NB4 (cell line): Measurements from ENCODE around the gene UGT1A7.
"Not testable (repeated sequence)": the region's sequence is repeated elsewhere in the genome, so short reads cannot be mapped to it uniquely, and the experiment has no call there.

Experiments used
- POLR2A ChIP-seq: IDR thresholded peaks from 2 replicates; pipeline ENCODE4 v1.6.1; 2011; ENCODE audit warnings: mild to moderate bottlenecking; ENCODE audit not compliant: insufficient read length; ENCODE audit errors: extremely low read depth
- TF ChIP-seq, protein P1 (sequence below): IDR thresholded peaks from one replicate; pipeline ENCODE4 v1.5.1; 2012; ENCODE audit warnings: low read depth, low read length

- TF ChIP-seq, protein P1, sequence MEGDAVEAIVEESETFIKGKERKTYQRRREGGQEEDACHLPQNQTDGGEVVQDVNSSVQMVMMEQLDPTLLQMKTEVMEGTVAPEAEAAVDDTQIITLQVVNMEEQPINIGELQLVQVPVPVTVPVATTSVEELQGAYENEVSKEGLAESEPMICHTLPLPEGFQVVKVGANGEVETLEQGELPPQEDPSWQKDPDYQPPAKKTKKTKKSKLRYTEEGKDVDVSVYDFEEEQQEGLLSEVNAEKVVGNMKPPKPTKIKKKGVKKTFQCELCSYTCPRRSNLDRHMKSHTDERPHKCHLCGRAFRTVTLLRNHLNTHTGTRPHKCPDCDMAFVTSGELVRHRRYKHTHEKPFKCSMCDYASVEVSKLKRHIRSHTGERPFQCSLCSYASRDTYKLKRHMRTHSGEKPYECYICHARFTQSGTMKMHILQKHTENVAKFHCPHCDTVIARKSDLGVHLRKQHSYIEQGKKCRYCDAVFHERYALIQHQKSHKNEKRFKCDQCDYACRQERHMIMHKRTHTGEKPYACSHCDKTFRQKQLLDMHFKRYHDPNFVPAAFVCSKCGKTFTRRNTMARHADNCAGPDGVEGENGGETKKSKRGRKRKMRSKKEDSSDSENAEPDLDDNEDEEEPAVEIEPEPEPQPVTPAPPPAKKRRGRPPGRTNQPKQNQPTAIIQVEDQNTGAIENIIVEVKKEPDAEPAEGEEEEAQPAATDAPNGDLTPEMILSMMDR: not testable (repeated sequence)
- not testable (repeated sequence) for TF ChIP-seq POLR2A
Measured at GRCh38 chr2:233646033-233646432, 35.7 kb upstream of the UGT1A7 start.
